HepG2 (cell line): ENCODE data around the gene LMOD1. TPM values are rescaled to one million over a fixed set of nuclear protein-coding genes. Genes with fewer than 3 reads are reported as not detected.

Source experiments
- FOXP4 ChIP-seq: sonication (generic); formaldehyde crosslinking; IDR thresholded peaks from 2 replicates; pipeline ENCODE4 v1.4.0; 2020; ENCODE audit warnings: missing genetic modification reagents
- MLXIP ChIP-seq: sonication (generic); formaldehyde crosslinking; IDR thresholded peaks from 2 replicates; pipeline ENCODE4 v1.9.0; 2021; ENCODE audit warnings: missing genetic modification reagents, borderline replicate concordance
- ZFP62 ChIP-seq: sonication (generic); formaldehyde crosslinking; IDR thresholded peaks from 2 replicates; pipeline ENCODE4 v1.4.0; 2020; ENCODE audit warnings: missing genetic modification reagents
- ZNF12 ChIP-seq: sonication (generic); formaldehyde crosslinking; IDR thresholded peaks from 2 replicates; pipeline ENCODE4 v1.5.0; 2020; ENCODE audit warnings: missing genetic modification reagents
- ZNF234 ChIP-seq: sonication (generic); formaldehyde crosslinking; conservative IDR thresholded peaks from 2 replicates; pipeline ENCODE4 v1.5.1; 2020; ENCODE audit warnings: mild to moderate bottlenecking, missing genetic modification reagents
- ZNF382 ChIP-seq: sonication (generic); formaldehyde crosslinking; IDR thresholded peaks from 2 replicates; pipeline ENCODE4 v1.5.0; 2020; ENCODE audit warnings: missing genetic modification reagents, mild to moderate bottlenecking, borderline replicate concordance
- ZNF503 ChIP-seq: sonication (generic); formaldehyde crosslinking; IDR thresholded peaks from 2 replicates; pipeline ENCODE4 v1.4.0; 2020; ENCODE audit warnings: missing genetic modification reagents
- ZSCAN25 ChIP-seq: sonication (generic); formaldehyde crosslinking; IDR thresholded peaks from 2 replicates; pipeline ENCODE4 v1.8.0; 2022; ENCODE audit warnings: mild to moderate bottlenecking, missing genetic modification reagents
- polyA plus RNA-seq, 8 experiments: library from polyadenylated mRNA; depleted of rRNA in 3 of 8; stranded (reverse) in 7 of 8; unstranded in 1 of 8; fragments of >200 nt; fragmentation: Illumina TruSeq in 4 of 8; extraction: Trizol in 4 of 8; gene quantifications; 2 replicates each; pipeline versions ENCODE4 v1.2.1 to v1.2.3, GENCODE V29; 2011 to 2016; ENCODE audit warnings: low read depth in 4 of 8, missing spikeins in 1 of 8, mixed read lengths in 1 of 8; ENCODE audit not compliant: insufficient read depth in 1 of 8
- total RNA-seq, 5 experiments: library from RNA; depleted of rRNA; stranded (reverse); fragments of >200 nt; fragmentation: Illumina TruSeq; extraction: Trizol; gene quantifications; 2 replicates each; pipeline ENCODE4 v1.2.3, GENCODE V29; 2016; ENCODE audit warnings: low read depth in 1 of 5

Gene LMOD1
- total and polyA plus RNA-seq, 2 of the 13 experiments (the other 11 are each of a cell fraction or from before 2014, with no cell fraction given): not detected

GRCh38 chr1:201917362-201918033 is 28.9 kb downstream of the LMOD1 start (continued):
- TF ChIP-seq FOXP4 (CRISPR knock-in tag): no peak
- no peak for TF ChIP-seq ZNF12 (CRISPR knock-in tag)
- TF ChIP-seq ZFP62 (CRISPR knock-in tag): no peak
- no peak for TF ChIP-seq ZNF382 (CRISPR knock-in tag)
- TF ChIP-seq ZSCAN25: no peak
- TF ChIP-seq ZNF503: no peak
- TF ChIP-seq MLXIP: no peak
- TF ChIP-seq ZNF234 (CRISPR knock-in tag): no peak
- TF ChIP-seq, all 625 proteins: peak for 0
